Right lung (tissue), 5 donors: ENCODE results near the gene KRT81. TPM values are rescaled to one million over a fixed set of nuclear protein-coding genes. Genes with fewer than 3 reads are reported as not detected.
"Not testable (repeated sequence)": the region's sequence is repeated elsewhere in the genome, so short reads cannot be mapped to it uniquely, and the experiment has no call there.

Experiments used
- DNase-seq, 2 donors: peaks; one replicate each; pipeline ENCODE4 v3.0.0-alpha.2; 2013
- polyA plus RNA-seq, 5 donors: library from polyadenylated mRNA; unstranded; fragments of 120-200 nt; gene quantifications; one replicate each; pipeline versions ENCODE4 v1.2.1 to v1.2.3, GENCODE V29; 2013; ENCODE audit warnings: inconsistent platforms in 1 of 5, low replicate concordance in 1 of 5; ENCODE audit not compliant: insufficient read length in 5 of 5, insufficient read depth in 1 of 5

Gene KRT81
- polyA plus RNA-seq, 5 donors = 0.11 to 0.24 (median 0.16) TPM; not detected in 2

DNA sequence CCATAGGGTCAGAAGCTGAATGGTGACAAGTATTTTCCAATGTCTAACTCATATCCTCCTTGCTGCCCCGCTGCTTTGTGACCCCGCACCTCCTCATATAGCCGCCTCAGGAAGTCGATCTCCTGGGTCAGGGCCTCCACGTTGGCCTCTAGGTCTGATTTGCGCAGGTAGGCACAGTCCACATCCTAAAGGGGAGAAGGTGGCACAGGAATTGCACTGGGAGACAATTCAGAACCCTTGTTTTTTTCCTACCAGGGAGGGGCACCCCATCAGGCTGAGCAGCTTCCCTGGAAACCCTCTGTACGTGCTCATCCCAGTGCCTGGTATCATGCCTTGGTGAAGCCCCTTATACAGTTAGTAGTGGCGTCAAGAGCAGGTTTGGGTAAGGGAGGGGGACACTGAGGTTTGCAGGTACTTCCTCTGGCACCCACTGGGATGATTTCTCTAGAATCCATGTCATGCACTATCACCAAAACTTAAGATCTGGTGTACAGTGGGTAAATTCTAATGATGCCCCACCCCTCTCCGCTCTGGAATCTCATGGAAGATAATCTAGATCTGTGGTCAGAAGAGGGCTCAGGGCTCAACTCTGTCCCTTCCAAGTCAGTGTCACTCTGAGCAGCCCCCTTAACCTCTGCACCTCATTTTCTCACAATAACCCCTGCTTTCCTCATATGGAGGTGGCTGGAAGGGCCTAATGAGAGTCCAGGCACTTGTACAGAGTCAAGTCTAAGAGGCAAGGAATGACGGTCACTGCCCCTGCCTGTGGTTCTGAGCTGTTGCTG, 37.0 kb downstream of the KRT81 start:
- no peak for DNase-seq

DNA sequence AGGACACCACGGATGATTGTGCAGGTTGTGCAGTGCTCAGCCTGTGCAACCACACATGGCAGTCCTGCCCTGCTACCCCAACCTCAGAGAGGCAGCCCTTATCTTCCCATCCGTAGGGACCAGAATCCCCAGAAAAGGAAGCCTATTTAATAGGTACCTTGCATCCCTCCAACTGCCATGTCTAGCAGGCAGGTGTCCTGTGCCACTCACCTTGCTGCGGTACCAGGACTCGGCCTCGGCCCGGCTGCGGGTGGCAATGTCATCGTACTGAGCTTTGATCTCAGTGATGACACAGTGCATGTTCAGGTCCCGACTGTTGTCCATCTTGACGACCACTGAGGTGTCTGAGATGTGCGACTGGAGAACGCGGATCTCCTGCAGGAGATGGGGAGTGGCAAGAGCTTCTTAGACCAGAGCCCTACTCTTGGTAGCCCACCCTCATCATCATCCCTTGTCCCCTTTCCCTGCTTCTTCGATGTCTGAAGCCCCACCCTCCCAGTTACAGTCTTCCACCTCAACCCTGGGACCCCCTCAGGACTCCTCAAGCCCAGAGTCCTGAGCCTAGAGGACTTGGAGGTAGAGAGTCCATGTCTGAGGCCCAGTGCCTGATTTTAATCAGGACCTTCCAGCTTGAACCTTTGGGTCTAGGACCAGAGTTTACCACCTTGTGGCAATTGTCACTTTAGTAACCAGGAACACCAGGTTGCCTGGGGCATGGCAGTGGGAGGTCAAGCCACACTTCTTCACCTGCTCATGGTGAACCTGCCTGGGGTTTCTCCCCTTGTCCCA, 37.7 kb downstream of the KRT81 start:
- no peak for DNase-seq

DNA sequence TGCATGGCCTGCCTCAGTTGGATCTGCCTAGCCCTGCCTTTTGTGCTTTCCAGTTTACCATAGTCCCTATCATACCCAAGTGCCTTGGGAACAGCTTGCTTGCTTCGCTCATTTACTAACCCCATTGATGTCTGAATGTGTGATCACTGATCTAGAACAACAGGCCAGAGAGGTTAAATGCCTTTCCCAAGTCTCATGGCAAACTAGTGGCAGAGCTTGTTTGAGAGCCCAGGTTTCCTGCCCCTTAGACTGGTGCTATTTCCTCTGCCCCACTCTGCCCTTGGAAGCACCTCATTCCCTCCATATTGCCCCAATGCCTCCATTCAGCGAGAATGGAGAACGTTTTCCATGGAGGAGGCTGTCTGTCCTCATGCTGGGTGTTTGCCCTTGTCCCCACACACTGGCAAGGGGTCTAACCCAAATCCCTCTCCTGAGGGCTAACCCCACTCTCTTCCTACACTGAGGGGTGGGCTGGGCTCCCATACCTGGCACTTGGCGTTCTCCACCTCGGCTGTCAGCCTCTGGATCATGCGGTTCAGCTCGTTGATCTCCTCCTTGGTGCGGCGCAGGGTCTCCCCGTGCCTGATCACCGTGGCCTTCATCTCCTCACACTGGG, 38.5 kb downstream of the KRT81 start:
- DNase-seq = no peak

DNA sequence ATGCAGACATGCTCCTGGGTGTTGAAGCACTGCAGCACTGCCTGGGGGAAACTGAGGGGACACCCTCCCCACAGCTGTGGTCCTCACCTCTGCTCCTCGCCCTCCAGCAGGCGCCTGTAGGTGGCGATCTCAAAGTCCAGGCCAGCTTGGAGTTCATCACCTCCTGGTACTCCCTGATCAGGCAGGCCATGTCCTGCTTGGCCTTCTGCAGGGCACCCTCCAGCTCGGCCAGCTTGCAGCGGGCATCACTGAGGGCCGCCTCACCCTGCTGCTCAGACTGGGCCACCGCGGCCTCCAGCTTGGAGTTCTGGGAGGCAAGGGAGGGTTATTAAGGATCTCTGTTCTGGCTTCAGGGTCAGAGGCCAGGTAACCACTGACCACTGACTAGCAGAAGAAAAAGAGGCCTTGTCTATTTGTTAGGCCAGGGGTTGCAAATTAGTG, 39.1 kb downstream of the KRT81 start:
- DNase-seq = not testable (repeated sequence)

DNA sequence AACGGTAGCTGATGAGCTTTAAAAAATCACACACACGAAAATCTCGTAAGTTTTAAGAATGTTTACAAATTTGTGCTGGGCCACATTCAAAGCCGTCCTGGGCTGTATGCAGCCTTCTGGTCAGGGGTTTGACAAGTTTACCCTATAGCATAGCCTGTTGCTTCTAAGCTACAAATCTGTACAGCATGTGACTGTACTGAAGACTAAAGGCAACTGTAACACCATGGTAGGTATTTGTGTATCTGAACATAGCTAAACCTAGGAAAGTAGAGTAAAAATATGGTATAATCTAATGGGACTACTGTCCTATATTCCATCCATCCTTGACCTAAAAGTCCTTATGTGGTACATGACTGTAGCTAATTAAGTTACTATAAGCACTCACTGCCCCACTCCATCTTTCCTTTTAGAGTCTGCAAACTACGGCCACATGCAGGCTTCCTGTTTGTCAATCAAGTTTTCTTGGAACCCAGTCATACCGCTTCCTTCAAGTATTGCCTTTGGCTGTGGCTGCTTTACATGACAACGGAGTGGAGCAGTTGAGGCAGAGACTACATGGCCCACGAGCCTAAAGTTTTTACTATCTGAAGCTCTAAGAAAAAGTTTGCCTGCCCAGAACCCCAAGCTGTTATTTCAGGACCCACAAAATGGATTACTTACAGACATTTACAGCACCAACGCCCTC, 39.8 kb downstream of the KRT81 start:
- no peak for DNase-seq

DNA sequence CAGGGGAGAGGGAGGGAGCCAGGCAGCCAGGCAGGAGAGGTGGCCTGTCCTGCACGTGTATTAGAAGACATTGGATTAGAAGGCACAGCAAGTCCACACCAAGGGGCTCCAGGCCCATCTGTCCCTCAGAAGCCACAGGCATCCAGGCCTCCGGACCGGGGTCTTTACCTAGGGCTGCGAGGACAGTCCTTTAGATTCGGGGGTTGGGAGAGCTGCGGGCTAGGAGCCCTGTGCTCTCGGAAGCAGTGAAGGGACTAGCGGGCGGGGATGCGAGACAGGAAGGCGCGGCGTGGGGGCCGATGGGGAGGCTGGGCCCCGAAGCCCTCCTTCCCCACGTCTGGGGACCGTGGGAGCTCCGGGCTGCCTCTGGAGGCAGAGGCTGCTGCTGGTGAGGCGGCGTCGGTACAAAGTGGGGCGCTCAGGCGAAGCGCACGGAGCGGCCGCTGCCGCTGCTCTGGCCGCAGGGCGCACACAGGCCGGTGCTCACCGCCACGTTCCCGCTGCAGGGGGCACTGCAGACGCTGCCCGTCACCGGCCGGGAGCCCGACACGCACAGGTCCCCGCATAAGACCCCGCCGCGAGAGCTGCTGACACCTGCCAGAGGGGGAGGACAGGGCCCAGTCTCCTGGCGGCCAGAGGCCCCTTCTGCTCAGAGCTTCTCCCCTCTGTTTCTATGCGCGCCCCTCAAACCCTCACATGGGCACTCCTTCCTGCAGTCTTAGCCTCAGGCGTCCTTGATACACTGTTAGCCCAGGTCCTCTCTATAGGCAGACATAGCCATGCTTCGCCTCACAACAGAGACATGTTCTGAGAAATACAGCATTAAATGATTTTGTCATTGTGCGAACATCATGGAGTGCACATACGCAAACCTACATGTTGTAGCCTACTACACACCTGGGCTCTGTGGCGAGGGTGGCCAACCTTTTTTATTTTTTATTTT, 41.0 kb downstream of the KRT81 start:
- DNase-seq = no peak

DNA sequence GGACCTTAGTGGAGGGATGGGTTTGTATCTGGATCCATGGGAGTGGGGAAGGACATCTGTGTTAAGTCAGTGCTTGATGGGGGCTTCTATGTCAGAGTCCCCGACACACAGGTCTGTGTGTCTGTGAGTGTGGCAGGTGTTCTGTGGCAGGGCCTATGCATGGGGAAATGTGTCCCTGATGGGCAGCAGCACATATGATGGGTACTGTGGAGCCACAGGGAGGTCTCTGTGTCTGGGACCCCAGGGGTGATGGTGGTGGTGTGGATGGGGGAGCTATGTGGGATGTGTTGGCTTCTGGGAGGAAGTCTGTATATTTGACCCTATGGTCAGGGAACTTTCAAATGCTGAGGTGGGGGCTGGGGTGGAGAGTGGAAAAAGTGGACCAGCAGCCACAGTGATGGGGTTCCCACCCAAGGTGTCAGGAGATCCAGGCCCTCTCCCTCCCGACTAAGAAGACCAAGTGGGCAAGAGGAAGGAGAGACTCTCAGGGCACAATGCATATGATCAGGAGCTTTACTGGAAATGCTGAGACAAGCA, 41.8 kb downstream of the KRT81 start:
- DNase-seq = no peak

DNA sequence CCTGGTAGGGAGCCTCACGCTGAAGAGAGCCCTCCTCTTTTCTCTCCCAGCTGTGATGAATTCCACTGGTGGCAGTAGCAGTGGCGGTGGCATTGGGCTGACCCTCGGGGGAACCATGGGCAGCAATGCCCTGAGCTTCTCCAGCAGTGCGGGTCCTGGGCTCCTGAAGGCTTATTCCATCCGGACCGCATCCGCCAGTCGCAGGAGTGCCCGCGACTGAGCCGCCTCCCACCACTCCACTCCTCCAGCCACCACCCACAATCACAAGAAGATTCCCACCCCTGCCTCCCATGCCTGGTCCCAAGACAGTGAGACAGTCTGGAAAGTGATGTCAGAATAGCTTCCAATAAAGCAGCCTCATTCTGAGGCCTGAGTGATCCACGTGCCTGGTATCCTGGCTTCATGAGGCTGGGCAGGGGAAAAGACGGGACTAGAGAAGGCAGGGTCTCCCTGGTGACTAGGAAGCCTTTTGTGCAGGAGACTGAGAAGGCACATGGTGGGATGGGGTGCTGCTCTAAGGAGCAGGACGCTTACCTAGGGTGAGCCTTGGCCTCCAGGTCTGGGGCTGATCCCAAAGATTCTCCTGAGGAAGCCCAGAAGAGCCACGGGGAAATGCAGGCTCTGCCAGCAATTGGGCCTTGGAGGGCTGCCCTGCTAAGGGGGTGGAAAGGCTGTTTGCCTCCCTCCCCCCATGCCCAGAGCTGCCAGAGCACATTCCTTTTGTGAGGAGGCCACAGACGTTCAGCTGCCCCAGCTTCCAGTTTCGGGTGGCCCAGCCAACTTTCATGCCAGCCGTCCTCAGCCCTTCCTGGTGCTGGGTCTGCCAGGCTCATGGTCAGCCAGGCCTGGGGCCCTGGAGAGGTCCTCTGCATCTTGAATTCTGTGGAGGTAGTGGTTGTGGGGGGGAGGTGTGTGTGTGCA, 42.5 kb downstream of the KRT81 start:
- DNase-seq = peak in 1 of 2 donors; percentile 33

DNA sequence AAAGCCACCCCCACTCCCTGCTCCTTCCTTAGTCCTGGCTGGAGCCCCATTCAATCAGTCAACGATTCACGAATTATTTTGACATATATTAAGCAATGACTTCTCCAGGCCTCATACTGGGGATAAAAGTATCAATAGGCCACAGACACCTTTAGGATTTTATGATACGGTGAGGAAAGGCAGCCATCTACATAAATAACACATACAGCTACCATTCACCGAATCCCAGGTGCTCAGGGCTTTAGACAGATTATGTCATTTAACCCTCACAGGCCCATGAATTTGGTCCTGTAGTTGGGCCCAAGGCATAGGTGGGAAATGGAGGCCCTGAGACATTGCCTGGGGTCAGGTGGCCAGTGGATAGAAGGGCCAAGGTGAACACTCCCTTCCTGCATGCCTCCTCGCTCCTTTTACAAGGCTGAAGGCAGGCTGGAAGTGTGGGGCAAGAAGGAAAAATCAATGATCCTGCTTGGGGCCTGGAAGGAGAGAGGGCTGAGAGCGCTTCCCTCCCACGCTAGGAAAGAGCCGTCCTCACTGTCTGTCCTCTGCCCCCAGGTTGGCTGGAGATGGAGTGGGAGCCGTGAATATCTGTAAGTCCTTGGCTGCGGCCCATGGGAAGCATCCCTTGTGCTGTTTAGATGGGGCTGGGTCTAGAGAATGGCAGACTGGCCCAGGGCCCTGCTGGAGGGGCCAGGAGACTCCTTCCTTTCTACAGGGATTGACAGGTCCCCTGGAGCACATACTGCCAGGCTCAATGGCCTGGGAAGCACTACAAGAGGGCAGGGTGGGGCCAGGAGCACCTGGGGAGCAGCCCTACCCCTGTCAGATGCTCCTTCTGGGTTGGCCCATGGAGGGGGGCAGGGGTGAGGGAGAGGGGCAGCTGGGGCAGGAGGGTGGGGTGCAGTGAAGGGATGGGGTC, 43.5 kb downstream of the KRT81 start:
- no peak for DNase-seq

DNA sequence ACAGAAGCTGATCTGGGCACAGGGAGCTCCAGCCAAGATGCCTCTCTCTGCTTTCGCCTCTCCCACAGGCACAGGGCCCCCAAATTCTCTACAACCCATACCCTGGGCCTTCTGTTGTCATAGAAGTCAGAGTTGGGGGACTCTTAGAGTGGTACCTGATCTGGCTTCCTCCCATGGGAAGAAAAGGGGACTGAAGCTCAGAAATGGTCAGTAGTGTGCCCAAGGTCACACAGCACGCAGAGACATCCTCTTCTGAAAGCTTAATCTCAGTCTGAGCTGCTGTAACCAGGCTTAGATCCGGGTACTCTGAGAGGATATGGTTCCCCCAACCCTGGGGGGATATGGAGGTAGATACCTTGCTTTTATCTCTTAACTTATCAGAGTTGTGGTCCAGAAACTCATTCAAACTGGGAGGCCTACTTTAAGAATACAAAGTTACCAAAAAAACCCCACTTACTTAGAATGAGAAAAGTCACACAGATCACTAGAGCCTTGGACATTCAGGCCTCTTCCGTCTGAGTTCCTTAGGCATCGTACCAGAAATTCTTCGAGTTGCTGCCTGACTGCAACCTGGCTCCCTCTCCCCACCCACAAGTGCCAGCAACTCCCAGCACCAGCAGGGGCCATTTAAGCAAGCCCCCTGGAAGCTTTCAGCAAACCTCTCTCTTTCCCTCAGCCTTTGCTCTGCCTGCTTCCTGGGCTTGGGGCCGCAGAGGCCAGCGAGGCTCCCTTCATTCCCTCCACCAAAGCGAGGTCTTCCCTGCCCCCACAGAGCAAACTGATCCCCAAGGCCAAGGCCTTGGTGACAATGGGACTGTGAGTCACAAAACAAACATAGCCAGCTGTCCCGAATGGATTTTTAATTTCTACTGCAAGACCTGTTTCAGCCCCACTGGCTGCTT, 44.4 kb downstream of the KRT81 start:
- DNase-seq = no peak

DNA sequence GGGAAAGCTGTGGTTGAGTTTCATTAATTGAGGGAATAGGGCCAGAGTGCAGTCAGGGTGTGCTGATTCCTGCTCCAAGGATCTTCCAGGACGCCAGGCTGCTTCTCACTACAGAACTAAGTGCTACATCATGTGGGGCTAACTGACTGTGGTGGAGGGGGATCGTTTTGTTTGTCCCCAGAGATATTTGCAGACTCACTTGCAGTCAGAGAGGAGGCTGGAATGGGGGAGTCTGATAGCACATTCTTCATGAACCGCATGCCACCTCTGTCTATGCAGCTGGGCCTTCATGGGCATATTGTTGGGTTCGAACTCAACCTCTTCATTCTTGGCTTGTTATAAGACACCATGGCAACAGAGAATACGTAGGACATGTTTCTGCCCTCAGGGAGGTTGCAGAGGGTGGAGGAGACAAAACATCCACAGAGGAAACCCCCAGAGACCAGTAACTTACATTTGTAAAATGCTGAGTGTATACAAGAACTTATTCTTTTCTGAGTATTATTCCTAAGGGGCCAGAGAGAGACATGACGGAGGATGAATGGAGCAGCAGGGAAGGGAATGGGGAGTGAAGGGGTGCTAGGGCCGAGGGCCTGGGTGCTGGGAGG, 45.3 kb downstream of the KRT81 start:
- no peak for DNase-seq

DNA sequence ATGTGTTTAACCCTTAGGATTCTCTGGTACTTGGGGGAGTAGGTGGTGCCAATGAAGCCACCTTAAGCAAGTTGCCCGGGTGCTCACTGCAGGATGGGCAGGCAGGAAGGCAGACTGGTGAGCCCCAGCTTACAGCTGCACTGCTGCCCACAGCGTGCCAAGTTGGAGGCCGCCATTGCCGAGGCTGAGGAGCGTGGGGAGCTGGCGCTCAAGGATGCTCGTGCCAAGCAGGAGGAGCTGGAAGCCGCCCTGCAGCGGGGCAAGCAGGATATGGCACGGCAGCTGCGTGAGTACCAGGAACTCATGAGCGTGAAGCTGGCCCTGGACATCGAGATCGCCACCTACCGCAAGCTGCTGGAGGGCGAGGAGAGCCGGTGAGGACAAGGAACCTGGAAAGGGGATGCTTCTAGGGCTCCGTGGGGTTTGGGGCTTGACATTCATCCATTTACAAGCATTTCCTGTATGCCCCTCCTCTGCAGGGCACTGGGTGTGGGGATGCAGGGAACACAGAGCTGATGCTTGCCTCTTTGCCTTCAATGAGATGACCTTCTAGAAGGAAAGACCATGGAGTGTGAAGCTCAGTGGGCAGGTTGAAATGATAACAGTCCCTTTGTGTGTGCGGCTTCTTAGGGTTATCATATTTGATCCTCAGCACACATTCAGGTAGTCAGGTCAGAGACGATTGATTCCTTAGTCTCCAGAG, 45.9 kb downstream of the KRT81 start:
- DNase-seq = no peak

DNA sequence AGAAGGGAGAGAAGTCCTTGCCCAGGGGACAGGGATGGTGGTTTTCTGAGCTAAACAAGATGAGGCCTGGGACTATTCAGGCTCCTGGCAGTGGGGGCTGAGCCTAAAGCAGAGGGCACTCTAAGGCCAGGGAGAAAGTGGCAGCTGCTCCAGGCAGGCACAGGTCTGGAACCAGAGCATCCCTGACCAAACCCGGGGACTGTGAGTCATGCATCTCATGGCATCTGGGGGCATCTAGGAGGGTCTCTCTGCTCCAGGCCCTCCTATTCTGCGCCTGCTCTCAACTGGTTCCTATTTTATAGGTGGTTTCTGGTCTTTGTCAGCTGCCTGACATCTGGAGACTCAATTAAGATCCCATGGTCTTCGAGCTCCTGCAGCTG, 46.7 kb downstream of the KRT81 start:
- no peak for DNase-seq

DNA sequence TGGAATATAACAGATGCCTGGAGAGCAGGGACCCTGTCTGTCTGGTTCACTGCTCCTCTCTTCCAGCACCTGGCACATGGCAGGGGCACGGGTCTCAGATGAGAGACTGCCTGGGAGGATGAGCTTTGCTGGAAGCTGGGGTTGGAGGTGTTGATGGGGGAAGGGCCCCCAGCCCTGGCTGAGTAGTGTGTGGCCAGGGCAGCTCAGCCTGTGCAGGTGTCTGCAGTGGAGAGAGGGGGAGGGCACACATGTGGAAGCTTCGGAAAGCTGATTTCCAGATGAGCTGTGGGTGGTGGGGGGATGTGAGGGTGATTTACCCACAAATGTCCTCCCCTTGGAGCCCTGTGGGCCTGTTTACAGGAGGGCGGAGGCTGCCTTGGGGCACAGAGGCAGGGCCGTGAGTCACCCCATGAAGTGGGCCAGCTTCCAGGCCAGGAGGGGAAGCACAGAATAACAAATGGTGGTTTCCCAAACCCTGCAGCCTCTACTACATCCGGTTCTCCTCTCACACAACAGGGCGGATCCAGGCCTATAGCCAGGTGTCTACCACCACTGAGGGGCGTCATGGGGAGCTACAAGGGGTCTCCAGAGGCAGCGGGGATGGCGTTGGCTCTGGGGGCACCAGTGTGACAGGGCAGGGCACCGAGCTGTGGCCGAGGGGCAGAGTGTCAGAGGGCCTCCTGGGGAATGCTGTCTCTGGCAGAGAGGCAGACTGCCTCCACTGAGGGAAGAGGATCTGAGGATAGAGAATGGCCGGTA, 47.3 kb downstream of the KRT81 start:
- no peak for DNase-seq

DNA sequence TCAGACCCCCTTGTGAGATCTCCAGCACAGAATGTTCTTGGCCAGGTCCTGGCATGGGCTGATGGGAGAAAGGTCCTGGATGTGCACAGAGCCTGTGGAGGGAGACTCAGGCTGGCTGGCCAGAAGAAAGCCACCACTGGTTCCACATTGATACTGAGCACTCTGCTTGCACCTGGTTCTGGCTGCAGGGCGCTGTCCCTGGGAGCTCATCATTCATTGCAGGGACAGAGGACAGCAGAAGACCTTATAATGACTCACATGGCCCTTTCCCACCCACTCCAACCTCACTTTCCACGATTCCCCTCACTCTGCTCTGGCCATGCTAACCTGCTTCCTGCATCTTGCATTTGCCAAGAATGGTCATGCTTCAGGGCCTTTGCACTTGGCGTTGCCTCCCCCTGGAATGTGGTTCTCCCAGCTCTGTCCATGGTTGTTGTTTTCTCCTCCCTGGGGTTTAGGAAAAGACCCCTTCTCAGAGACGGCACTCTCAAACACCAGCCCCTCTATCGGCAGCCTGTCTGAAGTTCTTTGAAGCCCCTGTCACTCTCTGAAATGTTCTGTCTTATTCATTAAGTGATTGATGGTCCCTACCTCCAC, 48.0 kb downstream of the KRT81 start:
- no peak for DNase-seq
